Lower leg skin (tissue), 4 donors: ENCODE results near the gene MIPEP. TPM values are rescaled to one million over a fixed set of nuclear protein-coding genes. Genes with fewer than 3 reads are reported as not detected.

Experiments used
- DNase-seq, 2 donors: peaks; one replicate each; pipeline ENCODE4 v3.0.0-alpha.2; 2019; ENCODE audit warnings: low spot score in 2 of 2
- H3K4me3 ChIP-seq: fragments of 200-600 bp; sonication (generic); 2 replicates; pipeline ENCODE4 v1.5.1; 2017; ENCODE audit warnings: mild to moderate bottlenecking, low read depth; ENCODE audit not compliant: poor library complexity, severe bottlenecking
- POLR2A ChIP-seq, 2 donors: fragments of 450-650 bp; IDR thresholded peaks; one replicate each; pipeline ENCODE4 v1.6.1; 2016 to 2017; ENCODE audit warnings: antibody characterized with exemption in 2 of 2, mild to moderate bottlenecking in 1 of 2, moderate library complexity in 1 of 2
- WGBS, 2 donors: methylation state at CpG; one replicate each; pipeline ENCODE4 v1.1.5; 2018; 5-methylcytosine and 5-hydroxymethylcytosine counted together
- intact Hi-C: fragments of 100-400 bp; cut with DNase I; formaldehyde crosslinking; loops from one replicate; pipeline ENCODE4 v1.15.0; 2023; ENCODE audit warnings: low total_unique reads
- total RNA-seq, 4 donors: library from RNA; depleted of rRNA; stranded (reverse); fragments of >200 nt; gene quantifications; one replicate each; pipeline ENCODE4 v1.1.0, GENCODE V29; 2016
- TF ChIP-seq, protein P1 (sequence below), 3 donors: fragments of 450-650 bp; IDR thresholded peaks; one replicate each; pipeline ENCODE4 v1.5.1; 2016; ENCODE audit warnings: antibody characterized with exemption in 3 of 3, mild to moderate bottlenecking in 3 of 3, moderate library complexity in 2 of 3

MIPEP gene
- total RNA-seq, 4 donors from 2014 or later = 22.8 to 50.4 (median 32.5) TPM

DNA sequence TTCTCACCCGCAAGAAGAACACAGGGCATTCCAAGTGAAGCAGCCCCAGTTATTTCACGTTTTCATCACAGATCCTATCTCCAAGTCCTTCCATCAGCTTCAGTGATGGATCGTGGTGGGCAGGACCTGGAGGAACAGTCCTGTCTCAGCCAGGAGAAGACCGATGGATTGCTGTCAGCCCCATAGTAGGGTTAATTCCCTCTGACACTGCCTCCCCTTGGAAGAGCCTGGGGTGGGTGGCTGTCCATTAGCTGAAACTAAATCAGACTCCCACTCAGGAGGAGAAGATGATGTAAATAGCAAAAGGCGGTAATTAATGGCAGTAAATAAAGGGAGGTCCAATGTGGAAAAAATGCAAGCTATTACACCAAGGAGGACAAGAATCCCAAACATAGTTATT, 188.0 kb downstream of the MIPEP start:
- TF ChIP-seq, protein P1, sequence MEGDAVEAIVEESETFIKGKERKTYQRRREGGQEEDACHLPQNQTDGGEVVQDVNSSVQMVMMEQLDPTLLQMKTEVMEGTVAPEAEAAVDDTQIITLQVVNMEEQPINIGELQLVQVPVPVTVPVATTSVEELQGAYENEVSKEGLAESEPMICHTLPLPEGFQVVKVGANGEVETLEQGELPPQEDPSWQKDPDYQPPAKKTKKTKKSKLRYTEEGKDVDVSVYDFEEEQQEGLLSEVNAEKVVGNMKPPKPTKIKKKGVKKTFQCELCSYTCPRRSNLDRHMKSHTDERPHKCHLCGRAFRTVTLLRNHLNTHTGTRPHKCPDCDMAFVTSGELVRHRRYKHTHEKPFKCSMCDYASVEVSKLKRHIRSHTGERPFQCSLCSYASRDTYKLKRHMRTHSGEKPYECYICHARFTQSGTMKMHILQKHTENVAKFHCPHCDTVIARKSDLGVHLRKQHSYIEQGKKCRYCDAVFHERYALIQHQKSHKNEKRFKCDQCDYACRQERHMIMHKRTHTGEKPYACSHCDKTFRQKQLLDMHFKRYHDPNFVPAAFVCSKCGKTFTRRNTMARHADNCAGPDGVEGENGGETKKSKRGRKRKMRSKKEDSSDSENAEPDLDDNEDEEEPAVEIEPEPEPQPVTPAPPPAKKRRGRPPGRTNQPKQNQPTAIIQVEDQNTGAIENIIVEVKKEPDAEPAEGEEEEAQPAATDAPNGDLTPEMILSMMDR (IDR thresholded peaks at IDR 0.05) = no peak
- no peak for TF ChIP-seq POLR2A (IDR thresholded peaks at IDR 0.05)
- 92 to 93% methylated on average over 5 of the region's 5 CpGs for WGBS, 2 donors
- DNase-seq = no peak
- H3K4me3 ChIP-seq = no peak overlapping the region
- intact Hi-C loops = no loop called here

DNA sequence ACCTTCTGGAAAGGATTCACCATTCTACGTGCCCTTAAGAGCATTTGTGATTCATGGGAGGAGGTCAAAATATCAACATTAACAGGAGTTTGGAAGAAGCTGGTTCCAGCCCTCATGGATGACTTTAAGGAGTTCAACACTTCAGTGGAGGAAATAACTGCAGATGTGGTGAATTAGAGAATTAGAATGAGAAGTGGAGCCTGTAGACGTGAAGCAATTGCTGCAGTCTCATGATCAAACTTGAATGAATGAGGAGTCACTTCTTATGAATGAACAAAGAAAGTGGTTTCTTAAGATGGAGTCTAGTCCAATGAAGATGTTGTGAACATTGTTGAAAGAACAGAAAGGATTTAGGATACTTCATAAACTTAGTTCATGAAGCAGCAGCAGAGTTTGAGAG, 189.9 kb downstream of the MIPEP start:
- no peak overlapping the region for H3K4me3 ChIP-seq
- intact Hi-C loops = no loop called here
- TF ChIP-seq, protein P1 (IDR thresholded peaks at IDR 0.05) = no peak
- no peak for TF ChIP-seq POLR2A (IDR thresholded peaks at IDR 0.05)
- WGBS, 2 donors = 82 to 84% methylated on average over 2 of the region's 2 CpGs
- no peak for DNase-seq

DNA sequence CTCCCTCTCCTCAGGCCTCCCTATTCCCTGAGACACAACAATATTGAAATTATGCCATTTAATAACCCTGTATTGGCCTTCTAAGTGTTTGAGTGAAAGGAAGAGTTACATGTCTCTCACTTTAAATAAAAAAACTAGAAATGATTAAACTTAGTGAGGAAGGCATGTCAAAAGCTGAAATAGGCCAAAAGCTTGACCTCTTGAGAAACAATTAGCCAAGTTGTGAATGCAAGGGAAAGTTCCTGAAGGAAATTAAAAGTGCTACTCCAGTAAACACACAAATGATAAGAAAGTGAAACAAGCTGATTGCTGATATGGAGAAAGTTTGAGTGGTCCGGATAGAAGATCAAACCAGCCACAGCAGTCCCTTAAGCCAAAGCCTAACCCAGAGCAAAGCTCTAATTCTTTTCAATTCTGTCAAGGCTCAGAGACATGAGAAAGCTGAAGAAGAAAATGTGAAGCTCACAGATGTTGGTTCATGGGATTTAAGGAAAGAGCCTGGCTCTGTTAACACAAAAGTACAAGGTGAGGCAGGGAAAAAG, 191.4 kb downstream of the MIPEP start:
- H3K4me3 ChIP-seq = no peak overlapping the region
- no peak for TF ChIP-seq POLR2A (IDR thresholded peaks at IDR 0.05)
- TF ChIP-seq, protein P1 (IDR thresholded peaks at IDR 0.05) = no peak
- DNase-seq = no peak
- intact Hi-C loops = no loop called here
- WGBS, 2 donors = 90 to 96% methylated on average over 1 of the region's 1 CpG

DNA sequence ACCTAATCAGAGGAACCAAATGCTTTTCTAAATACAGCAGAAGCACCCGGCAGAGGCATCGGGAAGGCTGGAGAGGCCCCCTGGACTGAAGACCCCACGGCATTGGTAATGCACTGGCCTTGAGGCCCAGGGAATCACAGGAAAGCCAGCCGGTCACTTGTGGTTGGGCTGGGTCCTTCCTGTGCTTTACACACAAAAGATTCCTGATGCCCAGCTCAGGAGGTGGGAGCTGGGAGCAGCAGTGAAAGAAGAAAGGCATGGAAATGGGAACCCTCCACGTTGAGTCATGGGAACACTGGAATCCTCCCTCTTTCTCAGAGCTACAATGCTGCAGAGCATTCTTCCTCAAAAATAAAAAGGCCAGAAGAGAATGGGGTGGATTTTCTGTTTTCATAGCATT, 192.6 kb downstream of the MIPEP start:
- no peak overlapping the region for H3K4me3 ChIP-seq
- 57 to 59% methylated on average over 5 of the region's 5 CpGs for WGBS, 2 donors
- TF ChIP-seq POLR2A (IDR thresholded peaks at IDR 0.05) = no peak
- TF ChIP-seq, protein P1 (IDR thresholded peaks at IDR 0.05) = no peak

DNA sequence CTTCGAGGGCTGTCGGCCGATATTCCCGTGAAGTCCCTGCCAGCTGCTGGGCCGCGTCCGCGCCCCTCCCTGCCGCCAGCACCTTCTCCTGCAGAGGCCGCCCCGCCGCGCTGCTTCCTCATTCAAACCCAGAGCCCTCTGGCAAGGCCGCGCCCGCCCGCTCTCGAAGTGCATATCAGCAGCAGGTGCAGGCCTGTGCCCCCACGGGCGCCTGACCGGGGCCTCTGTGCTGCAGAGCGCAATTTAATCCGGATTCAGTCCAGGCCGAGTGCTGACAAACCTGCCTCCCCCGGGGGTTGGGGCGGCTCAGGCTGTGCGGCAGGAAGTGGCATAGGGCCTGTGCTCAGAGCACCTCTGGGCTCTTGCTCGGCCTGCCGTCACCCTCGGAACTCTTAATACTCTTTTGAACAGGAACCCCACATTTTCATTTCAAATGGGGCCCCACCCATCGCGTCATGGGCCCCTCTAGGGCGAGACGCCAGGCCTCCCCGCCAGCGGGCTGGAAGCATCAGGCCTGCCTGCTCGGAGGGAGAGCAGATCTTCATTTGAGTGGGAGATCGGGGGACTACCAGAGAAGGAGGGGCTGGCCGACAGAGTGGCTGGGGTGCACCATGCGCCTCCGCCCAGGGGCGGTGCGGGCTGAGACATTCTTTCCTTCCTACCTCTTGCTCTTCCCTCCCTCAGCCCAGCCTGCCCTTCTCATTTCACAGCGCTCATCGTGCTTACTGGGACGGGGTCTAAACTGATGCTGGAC, 193.3 kb downstream of the MIPEP start:
- intact Hi-C loops = no loop called here
- no peak overlapping the region for H3K4me3 ChIP-seq
- TF ChIP-seq POLR2A (IDR thresholded peaks at IDR 0.05) = no peak
- TF ChIP-seq, protein P1 (IDR thresholded peaks at IDR 0.05) = no peak
- no peak for DNase-seq
- WGBS, 2 donors = 38 to 41% methylated on average over 42 to 45 of the region's 46 CpGs

More for the DNA sequence above, 192.6 kb downstream of the MIPEP start:
- intact Hi-C loops = no loop called here
- no peak for DNase-seq
